NK-92 (cell line): Measurements from ENCODE around the gene EDRF1.

Source experiments
- DNase-seq: peaks from one replicate; lab custom pipeline; 2025; ENCODE audit not compliant: unreplicated experiment; lab: John Stamatoyannopoulos, UW

EDRF1 gene

GRCh38 chr10:125785791-125786190 is 66.3 kb downstream of the EDRF1 start:
- DNase-seq, result no peak

- no peak for DNase-seq
Measured at GRCh38 chr10:125788156-125789034, 68.9 kb downstream of the EDRF1 start.

- DNase-seq, result no peak
Measured at GRCh38 chr10:125792342-125793300, 73.1 kb downstream of the EDRF1 start.

- DNase-seq, result no peak
Measured at GRCh38 chr10:125795128-125795527, 75.6 kb downstream of the EDRF1 start.

- DNase-seq, result no peak
Measured at GRCh38 chr10:125795637-125796190, 76.2 kb downstream of the EDRF1 start.

GRCh38 chr10:125797424-125797823 is 77.9 kb downstream of the EDRF1 start:
- DNase-seq, result no peak

GRCh38 chr10:125797994-125798662 is 78.6 kb downstream of the EDRF1 start:
- DNase-seq, result no peak

GRCh38 chr10:125799451-125800182 is 80.1 kb downstream of the EDRF1 start:
- no peak for DNase-seq

- no peak for DNase-seq
Measured at GRCh38 chr10:125801574-125801973, 82.1 kb downstream of the EDRF1 start.

- no peak for DNase-seq
Measured at GRCh38 chr10:125802131-125802530, 82.6 kb downstream of the EDRF1 start.

- no peak for DNase-seq
Measured at GRCh38 chr10:125802739-125803138, 83.2 kb downstream of the EDRF1 start.

GRCh38 chr10:125808047-125808446 is 88.5 kb downstream of the EDRF1 start:
- no peak for DNase-seq

- no peak for DNase-seq
Measured at GRCh38 chr10:125811251-125811650, 91.7 kb downstream of the EDRF1 start.

- DNase-seq, result no peak
Measured at GRCh38 chr10:125812128-125812750, 92.7 kb downstream of the EDRF1 start.
